Stimulated activated CD4-positive, alpha-beta T cell treated with anti-CD3 and anti-CD28 coated beads, Interleukin-2, amount 100 ng/mL, for 24 hours (primary cell): ENCODE measurements around the gene NCKAP1.
"Not testable (repeated sequence)": the region's sequence is repeated elsewhere in the genome, so short reads cannot be mapped to it uniquely, and the experiment has no call there.

Experiments
- DNase-seq, 2 donors: peaks; one replicate each; pipeline ENCODE4 v3.0.0-alpha.2; 2020

NCKAP1 gene

GRCh38 chr2:182910965-182911364 lies 127.3 kb downstream of the NCKAP1 start:
- no peak for DNase-seq

DNA sequence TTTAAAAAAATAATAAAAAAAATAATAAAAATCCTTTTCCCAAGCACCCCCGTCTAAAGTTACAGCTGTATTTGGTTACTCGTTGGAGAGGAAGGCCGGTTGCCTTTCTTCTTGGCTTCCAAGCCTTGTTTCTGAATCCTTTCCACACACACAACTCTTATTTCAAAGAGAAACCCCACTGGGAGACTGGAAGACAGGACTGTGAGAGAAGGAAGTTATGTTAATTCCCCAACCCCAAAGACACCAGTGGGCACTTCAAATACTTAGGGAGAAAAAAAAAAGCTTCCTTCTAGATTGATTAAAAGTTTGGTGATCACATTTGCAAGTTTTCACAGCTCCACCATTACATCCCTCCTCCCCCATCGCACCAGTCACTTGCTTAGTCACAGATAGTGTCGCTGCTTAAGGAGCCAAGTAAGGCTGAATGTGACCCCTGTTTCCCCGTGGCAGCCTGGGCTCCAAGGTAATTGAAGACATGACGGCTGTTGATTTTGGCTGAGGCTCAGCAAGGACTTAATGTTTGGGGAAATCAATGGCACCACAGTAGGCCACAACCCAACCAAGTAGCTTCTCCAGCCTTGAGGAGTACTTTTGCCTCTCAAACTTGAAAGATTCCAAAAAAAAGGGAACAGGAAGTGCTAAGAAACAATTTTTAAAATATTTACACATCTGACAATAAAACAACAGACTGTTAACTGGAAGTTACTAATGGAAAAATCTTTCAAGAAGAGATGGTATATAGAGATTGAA lies 131.0 kb downstream of the NCKAP1 start:
- no peak for DNase-seq

GRCh38 chr2:182906454-182906853 lies 131.8 kb downstream of the NCKAP1 start:
- DNase-seq, result no peak

DNA sequence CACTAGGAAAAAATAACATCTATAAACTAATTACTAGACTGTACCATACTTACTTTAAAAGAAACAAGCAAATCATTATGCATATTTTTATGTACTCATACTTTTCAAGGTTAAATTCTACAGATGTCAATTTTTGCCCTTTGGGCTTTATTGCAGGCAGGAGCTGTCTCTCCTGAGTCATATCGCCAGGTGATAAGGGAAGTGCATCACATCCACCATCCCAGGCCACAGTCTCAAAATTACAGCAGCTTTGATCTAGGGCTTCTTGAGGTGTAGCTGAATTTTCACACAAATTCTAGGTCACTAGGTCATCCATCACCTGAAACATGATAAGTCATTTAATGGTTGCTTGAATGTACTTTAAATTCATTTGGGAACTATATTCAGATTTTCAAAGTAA lies 133.4 kb downstream of the NCKAP1 start:
- no peak for DNase-seq

GRCh38 chr2:182903566-182903965 lies 134.7 kb downstream of the NCKAP1 start:
- DNase-seq, result no peak

GRCh38 chr2:182901748-182902147 lies 136.5 kb downstream of the NCKAP1 start:
- DNase-seq, result no peak

DNA sequence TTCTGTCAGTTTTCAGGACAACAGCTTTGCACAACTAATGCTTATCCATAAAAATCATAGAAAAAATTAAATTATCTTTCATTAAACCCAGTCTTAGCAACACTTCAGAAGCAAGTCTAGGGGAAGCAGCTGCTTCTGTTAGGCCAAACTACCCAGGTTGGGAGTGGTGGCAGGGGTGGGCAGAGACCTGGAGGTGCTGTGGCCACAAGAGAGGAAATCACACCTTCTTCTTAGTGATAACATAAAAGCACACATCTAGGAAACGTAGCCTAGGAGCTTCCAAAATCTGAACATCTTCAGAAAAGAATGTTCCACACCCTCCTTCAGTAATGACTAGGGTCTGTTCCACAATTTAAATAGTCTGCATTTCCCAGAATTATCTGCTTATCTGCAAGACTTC lies 139.5 kb downstream of the NCKAP1 start:
- no peak for DNase-seq

DNA sequence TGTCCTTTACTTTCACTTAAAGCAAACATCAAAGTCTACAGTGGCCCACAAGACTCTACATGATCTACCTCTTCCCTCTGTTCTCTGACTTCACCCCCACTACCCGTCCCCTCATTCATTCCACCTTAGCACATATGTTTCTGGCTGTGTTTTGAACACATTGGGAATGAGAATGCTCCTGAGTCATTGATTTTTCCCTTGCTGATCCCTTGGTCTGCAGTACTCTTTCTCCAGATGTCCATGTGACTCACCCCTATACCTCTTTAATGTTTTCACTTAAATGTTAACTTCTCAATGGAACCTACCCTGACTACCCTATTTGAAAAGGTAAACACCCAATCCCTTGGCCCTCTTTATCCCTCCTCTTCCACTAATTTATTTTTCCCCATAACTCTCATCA lies 141.1 kb downstream of the NCKAP1 start:
- DNase-seq, result no peak

DNA sequence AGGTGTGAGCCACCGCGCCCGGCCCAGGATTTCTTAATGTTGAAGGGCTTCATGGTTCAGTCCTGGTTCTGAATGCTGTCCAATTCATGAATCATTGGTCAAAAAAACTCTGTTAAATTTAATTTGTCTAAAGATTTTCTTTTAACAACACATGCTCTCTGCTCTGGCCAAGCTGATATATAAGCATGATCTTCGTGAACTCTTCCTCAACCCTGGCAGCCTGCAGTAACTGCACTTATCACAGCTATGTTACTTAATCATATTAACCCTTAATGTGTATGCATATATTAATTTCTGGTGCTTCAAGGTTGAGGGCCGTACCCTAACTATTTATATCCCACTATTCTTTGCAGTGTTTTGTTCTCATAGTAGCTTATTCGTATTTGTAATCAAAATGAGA lies 142.5 kb downstream of the NCKAP1 start:
- no peak for DNase-seq

GRCh38 chr2:182895169-182895568 lies 143.1 kb downstream of the NCKAP1 start:
- DNase-seq, result no peak

GRCh38 chr2:182894174-182894573 lies 144.1 kb downstream of the NCKAP1 start:
- DNase-seq, result no peak

GRCh38 chr2:182893666-182894065 lies 144.6 kb downstream of the NCKAP1 start:
- DNase-seq, result no peak

DNA sequence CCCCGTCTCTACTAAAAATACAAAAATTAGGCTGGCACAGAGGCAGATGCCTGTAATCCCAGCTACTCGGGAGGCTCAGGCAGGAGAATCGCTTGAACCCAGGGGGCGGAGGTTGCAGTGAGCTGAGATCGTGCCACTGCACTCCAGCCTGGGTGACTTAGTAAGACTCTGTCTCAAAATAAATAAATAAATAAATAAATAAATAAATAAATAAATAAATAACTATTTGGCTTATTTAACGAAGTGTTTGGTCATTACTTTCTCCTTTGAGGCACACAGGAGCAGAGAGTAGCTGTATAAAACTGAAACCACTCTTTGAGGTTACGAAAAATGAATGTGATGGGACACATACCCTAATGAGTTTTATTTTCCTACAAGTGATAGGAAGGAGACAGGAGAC lies 145.2 kb downstream of the NCKAP1 start:
- DNase-seq, result not testable (repeated sequence)

DNA sequence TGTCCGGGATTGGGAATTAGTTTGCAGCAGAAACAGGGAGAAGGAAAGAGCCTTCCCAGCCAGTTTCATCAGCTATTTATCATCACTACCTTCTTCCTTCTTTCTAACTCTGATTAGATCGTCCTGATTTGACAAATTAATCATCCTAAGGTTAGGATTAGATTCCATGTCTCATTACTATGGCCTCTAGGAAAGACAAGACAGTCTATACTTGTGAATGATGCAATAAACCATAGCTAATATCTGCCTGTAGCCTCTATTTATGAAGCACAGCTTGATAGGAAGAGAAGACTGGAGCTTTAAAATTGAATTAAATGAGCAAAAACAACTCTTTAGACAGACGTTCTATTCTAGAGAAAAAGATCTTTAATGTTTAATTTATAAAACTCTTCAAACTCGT lies 146.6 kb downstream of the NCKAP1 start:
- no peak for DNase-seq

- DNase-seq, result no peak
Observed at GRCh38 chr2:182890773-182891378, 147.4 kb downstream of the NCKAP1 start.

DNA sequence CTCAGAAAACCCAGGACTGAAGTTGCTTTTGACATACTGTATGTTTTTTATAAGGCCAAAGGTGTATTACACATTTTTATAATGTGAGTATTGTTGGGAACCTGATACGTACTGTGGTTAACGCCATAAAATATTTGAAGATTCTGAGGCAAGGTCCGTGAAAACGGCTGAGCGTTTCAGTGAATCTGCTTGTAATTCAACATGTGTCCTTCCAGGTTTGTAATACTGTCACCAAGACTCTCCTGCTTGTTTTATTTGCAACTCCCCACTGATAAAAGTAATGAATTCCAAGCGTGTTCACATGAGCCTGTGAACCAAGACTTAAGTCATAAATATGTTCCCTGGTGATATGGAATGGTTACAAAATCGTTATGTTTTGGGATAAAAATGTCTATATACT lies 148.0 kb downstream of the NCKAP1 start:
- DNase-seq, result no peak

DNA sequence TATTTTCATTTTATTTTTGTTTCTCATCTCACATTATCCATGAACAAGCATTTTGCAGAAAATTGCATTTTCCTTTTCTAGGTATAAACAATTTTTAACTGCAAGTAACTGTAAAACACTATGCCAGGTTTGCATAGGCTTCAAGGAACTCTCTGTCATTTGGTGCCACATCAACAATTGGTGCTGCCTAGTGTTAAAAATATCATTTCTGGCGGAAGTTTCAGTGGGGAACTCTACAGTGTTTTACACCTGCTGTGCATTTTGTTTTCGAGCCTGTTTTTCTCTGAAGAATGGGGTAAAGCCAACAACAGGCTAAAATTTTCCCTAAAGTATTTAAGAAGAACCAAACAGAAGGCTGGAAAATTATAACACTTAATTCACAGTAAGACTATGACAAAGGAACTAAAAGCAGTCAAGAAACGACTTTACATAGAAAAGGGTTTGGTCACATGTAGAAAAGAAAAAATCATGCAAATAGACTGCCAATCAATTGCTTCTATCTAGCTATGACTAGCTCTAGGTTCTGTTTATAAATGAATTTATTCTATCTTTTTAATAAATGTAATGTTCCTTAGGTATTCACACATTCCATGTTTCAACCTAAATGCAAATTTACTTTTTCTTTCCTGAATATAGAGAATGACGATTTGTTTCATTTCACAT lies 150.4 kb downstream of the NCKAP1 start:
- DNase-seq, result no peak

- no peak for DNase-seq
Observed at GRCh38 chr2:182887093-182887492, 151.2 kb downstream of the NCKAP1 start.

- DNase-seq, result no peak
Observed at GRCh38 chr2:182885771-182886170, 152.5 kb downstream of the NCKAP1 start.

DNA sequence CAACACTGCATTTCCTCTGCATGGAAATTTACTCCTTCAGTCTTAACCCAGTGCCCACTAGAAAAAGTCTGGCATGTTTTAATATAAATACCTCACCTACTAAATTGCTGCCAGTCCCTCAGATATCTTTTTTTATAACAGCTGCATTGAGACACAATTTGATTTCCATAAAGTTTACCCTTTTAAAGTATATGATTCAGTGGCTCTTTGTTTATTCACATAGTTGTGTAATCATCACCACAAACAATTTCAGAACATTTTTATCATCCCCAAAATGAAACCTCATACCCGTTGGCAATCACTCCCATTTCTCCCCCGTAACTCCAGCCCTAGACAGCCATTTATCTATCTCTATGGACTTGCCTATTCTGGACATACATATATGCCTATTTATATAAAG lies 154.8 kb downstream of the NCKAP1 start:
- no peak for DNase-seq

GRCh38 chr2:182880100-182880499 lies 158.2 kb downstream of the NCKAP1 start:
- not testable (repeated sequence) for DNase-seq

- DNase-seq, result not testable (repeated sequence)
Observed at GRCh38 chr2:182876653-182877052, 161.6 kb downstream of the NCKAP1 start.

GRCh38 chr2:182870227-182870626 lies 168.0 kb downstream of the NCKAP1 start:
- DNase-seq, result peak in 1 of 2 donors; percentile 13
